ENCODE data around the gene PRXL2B.
"Not testable (repeated sequence)": the region's sequence is repeated elsewhere in the genome, so short reads cannot be mapped to it uniquely, and the experiment has no call there.

Gene PRXL2B

GRCh38 chr1:2614145-2614544 is 27.6 kb downstream of the PRXL2B start:
- no peak for DNase-seq (ENCODE audit: low read depth)

DNA sequence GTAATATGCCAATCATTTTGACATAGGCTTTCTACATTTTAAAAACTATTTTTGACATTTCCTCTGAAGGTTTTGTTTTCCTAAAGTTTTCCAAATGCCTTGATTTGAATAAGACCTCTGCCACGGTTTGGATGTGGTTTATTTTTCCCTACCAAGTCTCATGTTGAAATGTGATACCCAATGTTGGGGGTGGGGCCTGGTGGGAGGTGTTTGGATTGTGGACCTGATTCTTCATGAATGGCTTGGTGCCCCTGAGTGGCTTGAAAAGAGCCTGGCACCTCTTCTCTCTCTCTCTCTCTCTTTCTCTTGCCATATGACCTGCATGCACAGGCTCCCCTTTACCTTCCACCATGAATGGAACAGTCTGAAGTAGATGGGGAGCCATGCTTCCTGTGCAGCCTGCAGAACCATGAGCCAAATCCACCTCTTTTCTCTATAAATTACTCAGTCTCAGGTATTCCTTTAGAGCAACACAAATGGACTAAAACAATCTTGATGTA is 31.4 kb downstream of the PRXL2B start:
- no peak for DNase-seq (ENCODE audit: low read depth)

GRCh38 chr1:2623571-2624337 is 37.2 kb downstream of the PRXL2B start:
- no peak for DNase-seq (ENCODE audit: low read depth)

DNA sequence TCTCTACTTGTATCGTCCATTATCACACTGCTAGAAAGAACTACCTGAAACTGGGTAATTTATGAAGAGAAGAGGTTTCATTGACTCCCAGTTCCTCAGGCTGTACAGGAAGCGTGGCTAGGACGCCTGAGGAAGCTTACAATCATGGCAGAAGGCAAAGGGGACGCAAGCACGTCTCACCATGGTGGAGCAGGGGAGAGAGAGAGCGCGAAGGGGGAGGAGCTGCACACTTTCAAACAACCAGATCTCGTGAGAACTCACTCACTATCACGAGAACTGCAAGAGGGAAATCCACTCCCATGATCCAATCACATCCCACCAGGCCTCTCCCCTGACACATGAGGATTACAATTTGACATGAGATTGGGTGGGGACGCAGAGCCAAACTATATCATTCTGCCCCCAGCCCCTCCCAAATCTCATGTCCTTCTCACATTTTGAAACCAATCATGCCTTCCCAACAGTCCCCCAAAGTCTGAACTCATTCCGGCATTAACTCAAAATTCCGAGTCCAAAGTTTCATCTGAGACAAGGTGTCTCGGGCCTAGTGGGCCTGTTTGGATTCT is 38.2 kb downstream of the PRXL2B start:
- no peak for DNase-seq (ENCODE audit: low read depth)

DNA sequence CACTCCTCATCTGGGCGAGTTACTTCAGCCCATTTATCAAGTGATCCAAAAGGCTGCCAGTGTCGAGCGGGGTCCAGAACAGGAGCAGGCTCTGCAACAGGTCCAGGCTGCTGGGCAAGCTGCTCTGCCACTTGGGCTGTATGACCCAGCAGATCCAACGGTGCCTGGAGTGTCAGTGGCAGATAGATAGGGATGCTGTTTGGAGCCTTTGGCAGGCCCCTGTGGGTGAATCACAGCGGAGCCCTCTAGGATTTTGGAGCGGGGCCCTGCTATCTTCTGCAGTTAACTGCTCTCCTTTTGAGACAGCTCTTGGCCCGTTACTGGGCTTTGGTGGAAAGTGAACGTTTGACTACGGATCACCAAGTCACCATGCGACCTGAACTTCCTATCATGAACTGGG is 38.7 kb downstream of the PRXL2B start:
- DNase-seq (ENCODE audit: low read depth), result no peak

DNA sequence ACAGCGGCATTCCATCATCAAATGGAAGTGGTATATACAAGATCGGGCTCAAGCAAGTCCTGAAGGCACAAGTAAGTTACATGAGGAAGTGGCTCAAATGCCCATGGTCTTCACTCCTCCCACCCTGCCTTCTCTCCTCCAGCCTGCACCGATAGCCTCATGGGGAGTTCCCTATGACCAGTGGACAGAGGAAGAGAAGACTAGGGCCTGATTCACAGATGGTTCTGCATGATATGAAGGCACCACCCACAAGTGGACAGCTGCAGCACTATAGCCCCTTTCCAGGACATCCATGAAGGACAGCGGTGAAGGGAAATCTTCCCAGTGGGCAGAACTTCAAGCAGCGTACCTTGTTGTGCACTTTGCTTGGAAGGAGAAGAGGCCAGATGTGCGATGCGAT is 39.2 kb downstream of the PRXL2B start:
- not testable (repeated sequence) for DNase-seq (ENCODE audit: low read depth)

DNA sequence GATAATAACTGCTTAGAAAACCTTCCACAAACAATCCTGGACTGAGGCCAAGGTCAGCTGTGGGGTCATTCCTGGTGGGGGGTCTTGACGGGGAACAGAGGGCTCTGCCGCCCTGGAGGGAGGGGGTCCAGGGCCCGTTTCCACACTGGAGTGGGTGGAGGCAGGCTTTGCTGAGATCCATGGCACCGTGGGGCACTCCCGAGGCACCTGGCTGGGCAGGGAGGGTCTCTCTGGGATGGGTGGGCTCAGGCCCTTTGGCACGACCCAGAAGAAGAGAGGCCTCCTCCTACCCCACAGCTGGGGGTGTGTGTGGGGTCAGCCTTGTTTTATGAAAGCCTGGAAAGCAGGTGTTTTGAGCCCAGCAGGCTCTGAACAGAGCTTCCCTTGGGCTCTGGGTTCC is 41.2 kb downstream of the PRXL2B start:
- DNase-seq (ENCODE audit: low read depth), result no peak

DNA sequence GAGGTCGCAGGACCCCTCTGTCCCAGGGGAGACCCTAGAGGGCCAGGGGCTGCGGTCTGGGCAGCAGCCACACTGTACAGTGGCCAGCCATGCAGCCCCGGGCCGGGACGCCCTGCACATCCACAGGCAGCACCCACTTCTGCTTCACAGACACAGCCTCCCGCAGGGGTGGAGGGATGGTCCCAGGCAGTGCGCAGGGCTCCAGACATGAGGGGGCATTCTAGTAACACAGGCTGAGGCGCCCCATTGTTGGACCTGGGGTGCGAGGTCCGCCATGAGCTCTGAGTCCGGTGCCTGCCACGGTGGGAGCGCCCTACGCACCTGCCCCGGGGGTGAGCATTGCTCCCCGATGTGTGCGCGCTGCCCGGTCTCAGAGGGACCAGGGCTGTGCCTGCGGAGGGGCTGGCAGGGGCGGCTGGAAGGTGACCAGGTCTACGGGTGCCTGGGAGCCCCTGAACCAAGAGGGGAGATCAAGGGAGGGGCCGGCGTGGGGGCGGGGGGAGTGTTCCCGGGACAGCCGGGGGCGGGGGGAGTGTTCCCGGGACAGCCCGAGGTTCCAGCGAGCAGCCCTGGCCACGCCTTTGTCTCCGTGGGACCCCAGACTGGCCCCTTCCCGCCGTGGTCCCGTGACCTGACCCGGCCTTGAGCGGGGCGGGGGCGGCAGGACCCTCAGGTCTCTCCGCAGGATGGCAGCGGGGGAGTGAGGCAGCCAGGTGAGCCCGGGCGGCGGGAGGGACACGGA is 41.8 kb downstream of the PRXL2B start:
- no peak for DNase-seq (ENCODE audit: low read depth)

- DNase-seq (ENCODE audit: low read depth), result no peak
Measured at GRCh38 chr1:2628933-2629626, 42.5 kb downstream of the PRXL2B start.

- DNase-seq (ENCODE audit: low read depth), result no peak
Measured at GRCh38 chr1:2629627-2630497, 43.3 kb downstream of the PRXL2B start.

DNA sequence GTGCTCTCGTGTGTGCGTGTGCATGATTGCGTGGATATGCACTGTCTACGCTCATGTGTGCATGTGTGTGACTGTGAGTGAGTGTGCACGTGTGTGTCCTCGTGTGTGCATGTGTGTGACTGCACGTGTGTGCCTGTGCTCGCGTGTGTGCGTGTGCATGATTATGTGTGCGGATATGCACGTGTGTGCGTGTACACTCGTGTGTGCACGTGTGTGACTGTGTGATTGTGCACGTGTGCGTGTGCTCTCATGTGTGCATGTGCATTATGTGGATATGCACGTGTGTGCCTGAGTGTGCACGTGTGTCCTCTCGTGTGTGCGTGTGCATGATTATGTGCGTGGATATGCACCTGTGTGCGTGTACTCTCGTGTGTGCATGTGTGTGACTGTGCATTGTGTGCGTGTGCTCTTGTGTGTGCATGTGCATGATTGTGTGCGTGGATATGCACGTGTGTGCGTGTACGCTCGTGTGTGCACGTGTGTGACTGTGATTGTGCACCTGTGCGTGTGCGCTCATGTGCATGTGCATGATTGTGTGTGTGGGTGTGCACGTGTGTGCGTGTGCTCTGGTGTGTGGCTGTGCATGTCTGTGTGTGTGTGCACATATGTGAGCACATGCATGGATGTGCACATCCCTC is 44.0 kb downstream of the PRXL2B start:
- no peak for DNase-seq (ENCODE audit: low read depth)

- no peak for DNase-seq (ENCODE audit: low read depth)
Measured at GRCh38 chr1:2631136-2632050, 44.8 kb downstream of the PRXL2B start.

DNA sequence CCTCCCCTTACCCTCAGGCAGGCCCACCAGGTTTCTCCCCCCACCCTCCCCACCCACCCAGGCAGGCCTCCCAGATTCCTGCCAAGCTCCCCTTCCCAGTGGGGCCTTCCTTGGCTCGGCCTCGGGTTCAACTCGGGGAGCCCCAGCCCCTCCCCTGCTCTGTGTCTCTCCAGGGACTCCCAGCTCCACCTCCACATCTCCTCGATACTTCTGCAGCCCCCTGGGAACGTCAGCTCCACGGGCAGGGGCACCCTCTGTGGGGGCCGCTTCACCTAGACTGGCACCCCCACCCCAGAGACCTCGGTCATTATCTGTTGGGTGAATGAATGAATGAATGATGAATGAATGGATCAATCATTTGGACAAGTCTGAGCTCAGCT is 45.5 kb downstream of the PRXL2B start:
- no peak for DNase-seq (ENCODE audit: low read depth)

- no peak for DNase-seq (ENCODE audit: low read depth)
Measured at GRCh38 chr1:2632561-2633361, 46.2 kb downstream of the PRXL2B start, which contains the start of gene MMEL1. MMEL1 (minus strand) TSS chr1:2633016; CDS start chr1:2629484, 3,532 bp downstream.

DNA sequence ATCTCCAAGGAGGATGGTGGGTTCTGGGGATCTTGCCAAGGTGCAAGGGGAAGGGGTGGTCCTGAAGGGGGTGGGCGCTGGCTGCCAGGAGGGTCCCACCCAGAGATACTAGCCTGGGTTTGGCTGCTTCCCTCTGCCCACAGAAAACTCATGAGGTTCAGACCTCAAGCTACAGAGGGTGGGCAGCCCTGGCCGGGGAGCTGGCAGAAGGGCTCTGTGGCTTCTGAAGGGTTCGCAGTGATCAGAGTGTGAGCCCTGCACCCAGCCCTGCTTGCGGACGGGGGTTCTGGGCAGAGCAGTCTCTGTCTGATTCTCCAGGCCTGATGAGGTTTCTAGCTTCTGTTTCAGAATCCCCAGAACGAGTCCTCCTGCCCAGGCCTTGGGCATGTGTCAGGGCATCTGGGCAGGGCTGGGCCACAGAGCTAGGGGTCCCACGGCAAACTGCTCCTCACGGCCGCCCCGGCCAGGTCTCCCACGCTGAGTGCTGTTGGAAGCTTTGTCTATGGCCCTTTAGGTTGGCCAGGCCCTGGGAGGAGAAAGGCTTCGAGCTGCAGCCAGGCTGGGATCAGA is 46.9 kb downstream of the PRXL2B start:
- DNase-seq (ENCODE audit: low read depth), result no peak

GRCh38 chr1:2633936-2634491 is 47.4 kb downstream of the PRXL2B start:
- no peak for DNase-seq (ENCODE audit: low read depth)

- DNase-seq (ENCODE audit: low read depth), result no peak
Measured at GRCh38 chr1:2635361-2636010, 48.9 kb downstream of the PRXL2B start.

DNA sequence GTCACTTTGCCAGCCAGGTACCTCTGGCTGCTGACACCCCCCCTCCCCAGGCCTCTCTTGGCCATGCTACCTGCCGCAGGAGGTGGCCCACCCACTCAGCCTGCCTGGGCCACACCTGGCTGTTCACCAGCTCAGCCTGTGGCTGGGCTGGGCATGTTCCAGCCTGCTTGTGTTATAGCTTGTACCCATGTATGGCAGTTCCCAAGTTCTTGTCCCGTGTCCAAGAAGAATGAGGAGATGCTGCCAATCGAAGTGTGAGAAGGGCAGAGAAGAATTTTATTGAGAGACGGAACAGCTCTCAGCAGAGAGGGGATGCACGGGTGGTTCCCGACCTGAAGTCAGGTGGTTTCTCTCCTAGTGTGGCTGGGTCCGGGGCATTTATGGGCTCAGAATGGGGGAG is 50.2 kb downstream of the PRXL2B start:
- no peak for DNase-seq (ENCODE audit: low read depth)
